Smooth muscle cell (in vitro differentiated cells): ENCODE results near the gene HLA-B. TPM values are rescaled to one million over a fixed set of nuclear protein-coding genes. Genes with fewer than 3 reads are reported as not detected.

Experiments used
- DNase-seq: peaks from one replicate; lab custom pipeline; 2025; ENCODE audit not compliant: unreplicated experiment; lab: John Stamatoyannopoulos, UW
- H2AFZ ChIP-seq: fragments of 200-600 bp; sonication (generic); 2 replicates; pipeline ENCODE4 v1.6.0; 2016; ENCODE audit warnings: antibody characterized with exemption, low read depth, mild to moderate bottlenecking
- H3F3A ChIP-seq: fragments of 200-600 bp; sonication (generic); 2 replicates; pipeline ENCODE4 v1.6.0; 2017; ENCODE audit warnings: antibody characterized with exemption, low read depth
- H3K27ac ChIP-seq: fragments of 200-600 bp; sonication (generic); 2 replicates; pipeline ENCODE4 v1.5.1; 2016; ENCODE audit warnings: low read depth, mild to moderate bottlenecking
- H3K27me3 ChIP-seq: fragments of 200-600 bp; sonication (generic); 2 replicates; pipeline ENCODE4 v1.6.1; 2016; ENCODE audit warnings: low read depth, mild to moderate bottlenecking
- H3K36me3 ChIP-seq: fragments of 200-600 bp; sonication (generic); 2 replicates; pipeline ENCODE4 v1.5.1; 2016; ENCODE audit warnings: low read depth
- H3K4me1 ChIP-seq: fragments of 200-600 bp; sonication (generic); 2 replicates; pipeline ENCODE4 v1.5.1; 2016; ENCODE audit warnings: low read depth
- H3K4me2 ChIP-seq: fragments of 200-600 bp; sonication (generic); 2 replicates; pipeline ENCODE4 v1.6.0; 2016; ENCODE audit warnings: mild to moderate bottlenecking
- H3K4me3 ChIP-seq: fragments of 200-600 bp; sonication (generic); 2 replicates; pipeline ENCODE4 v1.5.1; 2016; ENCODE audit warnings: mild to moderate bottlenecking
- H3K79me2 ChIP-seq: fragments of 200-600 bp; sonication (generic); 2 replicates; pipeline ENCODE4 v1.6.0; 2016; ENCODE audit warnings: low read depth, mild to moderate bottlenecking
- H3K9ac ChIP-seq: fragments of 200-600 bp; sonication (generic); 2 replicates; pipeline ENCODE4 v1.6.0; 2016; ENCODE audit warnings: low read depth
- H3K9me3 ChIP-seq: fragments of 200-600 bp; sonication (generic); replicated peaks from 2 replicates; pipeline ENCODE4 v1.5.1; 2016; ENCODE audit warnings: low read depth
- H4K20me1 ChIP-seq: fragments of 200-600 bp; sonication (generic); 2 replicates; pipeline ENCODE4 v1.6.0; 2016; ENCODE audit warnings: low read depth
- CTCF ChIP-seq: fragments of 200-600 bp; sonication (generic); IDR thresholded peaks from 2 replicates; pipeline ENCODE4 v1.5.1; 2017; ENCODE audit warnings: borderline replicate concordance, mild to moderate bottlenecking, antibody characterized with exemption; ENCODE audit not compliant: insufficient read depth, poor library complexity, severe bottlenecking
- WGBS: methylation state at CpG from one replicate; pipeline ENCODE4 v1.1.7; 2016; ENCODE audit warnings: low lambda C conversion rate; 5-methylcytosine and 5-hydroxymethylcytosine counted together
- polyA plus RNA-seq: library from polyadenylated mRNA; unstranded; fragments of >200 nt; fragmentation: Nextera tagmentation; extraction: Ambion mirVana; gene quantifications from 2 replicates; pipeline ENCODE4 v1.2.1, GENCODE V29; 2016
- total RNA-seq: library from RNA; depleted of rRNA; stranded (reverse); fragments of >200 nt; gene quantifications from 2 replicates; pipeline ENCODE4 v1.2.3, GENCODE V29; 2014

HLA-B gene
- total and polyA plus RNA-seq, 2 experiments from 2014 or later: 646 to 2,794 TPM

- no peaks in the 10 kb centered on the region for H3K4me1 ChIP-seq
- H3K36me3 ChIP-seq: no peaks in the 10 kb centered on the region
- H2AFZ ChIP-seq: no peak overlapping the region
- no peak overlapping the region for H3K27ac ChIP-seq
- H3F3A ChIP-seq: no peaks in the 10 kb centered on the region
- WGBS: 57% methylated on average over 1 of the region's 1 CpG
- DNase-seq: no peak
- no peaks in the 10 kb centered on the region for H3K9me3 ChIP-seq
- no peak overlapping the region for H3K4me3 ChIP-seq
- H3K9ac ChIP-seq: no peak overlapping the region
- H3K79me2 ChIP-seq: no peaks in the 10 kb centered on the region
- no peak for TF ChIP-seq CTCF
- H4K20me1 ChIP-seq: no peaks in the 10 kb centered on the region
- no peaks in the 10 kb centered on the region for H3K27me3 ChIP-seq
- H3K4me2 ChIP-seq: no peak overlapping the region
Observed at GRCh38 chr6:31321005-31321707, 35.8 kb downstream of the HLA-B start.

- no peaks in the 10 kb centered on the region for H3K36me3 ChIP-seq
- no peak overlapping the region for H3K4me2 ChIP-seq
- no peak overlapping the region for H2AFZ ChIP-seq
- H3K9me3 ChIP-seq: no peaks in the 10 kb centered on the region
- no peaks in the 10 kb centered on the region for H3K79me2 ChIP-seq
- no peak overlapping the region for H3K27ac ChIP-seq
- no peak for TF ChIP-seq CTCF
- H3F3A ChIP-seq: no peaks in the 10 kb centered on the region
- H3K27me3 ChIP-seq: peaks cover 23% of the 10 kb centered on the region
- no peaks in the 10 kb centered on the region for H3K4me1 ChIP-seq
- no peaks in the 10 kb centered on the region for H4K20me1 ChIP-seq
- 65% methylated on average over 2 of the region's 2 CpGs for WGBS
- no peak overlapping the region for H3K4me3 ChIP-seq
- no peak for DNase-seq
- H3K9ac ChIP-seq: no peak overlapping the region
Observed at GRCh38 chr6:31317036-31317435, 39.9 kb downstream of the HLA-B start.

- no peak overlapping the region for H3K27ac ChIP-seq
- H3K27me3 ChIP-seq: peaks cover 25% of the 10 kb centered on the region
- H3K9ac ChIP-seq: no peak overlapping the region
- no peaks in the 10 kb centered on the region for H3K79me2 ChIP-seq
- no peak for TF ChIP-seq CTCF
- DNase-seq: no peak
- no peak overlapping the region for H3K4me3 ChIP-seq
- no peaks in the 10 kb centered on the region for H3K4me1 ChIP-seq
- no peaks in the 10 kb centered on the region for H3K36me3 ChIP-seq
- H4K20me1 ChIP-seq: no peaks in the 10 kb centered on the region
- no peaks in the 10 kb centered on the region for H3F3A ChIP-seq
- H3K9me3 ChIP-seq: no peaks in the 10 kb centered on the region
- H3K4me2 ChIP-seq: no peak overlapping the region
- WGBS: 79% methylated on average over 2 of the region's 2 CpGs
- no peak overlapping the region for H2AFZ ChIP-seq
Observed at GRCh38 chr6:31309641-31310040, 47.3 kb downstream of the HLA-B start.

- H3K27me3 ChIP-seq: peaks cover 22% of the 10 kb centered on the region
- 66% methylated on average over 6 of the region's 11 CpGs for WGBS
- H3K4me2 ChIP-seq: no peak overlapping the region
- no peaks in the 10 kb centered on the region for H3F3A ChIP-seq
- no peak overlapping the region for H3K4me3 ChIP-seq
- H3K79me2 ChIP-seq: no peaks in the 10 kb centered on the region
- H4K20me1 ChIP-seq: no peaks in the 10 kb centered on the region
- H3K4me1 ChIP-seq: no peaks in the 10 kb centered on the region
- DNase-seq: no peak
- H3K9me3 ChIP-seq: no peaks in the 10 kb centered on the region
- no peaks in the 10 kb centered on the region for H3K36me3 ChIP-seq
- no peak overlapping the region for H2AFZ ChIP-seq
- no peak overlapping the region for H3K9ac ChIP-seq
- TF ChIP-seq CTCF: no peak
- H3K27ac ChIP-seq: no peak overlapping the region
Observed at GRCh38 chr6:31308845-31309175, 48.2 kb downstream of the HLA-B start.
